Fibroblast of mammary gland (primary cell): ENCODE measurements around the gene TPCN2.
A peak's percentile ranks its signal among the peaks of the same experiment; 100 is the strongest.

Experiments
- DNase-seq: peaks from one replicate; pipeline ENCODE4 v3.0.0-alpha.2; 2010; ENCODE audit warnings: low read depth
- H3K4me3 ChIP-seq: 2 replicates; pipeline ENCODE4 v1.5.1; 2011; ENCODE audit warnings: low read depth, mild to moderate bottlenecking, low read length, moderate library complexity; ENCODE audit not compliant: control insufficient read depth
- CTCF ChIP-seq: conservative IDR thresholded peaks from 2 replicates; pipeline ENCODE4 v1.5.1; 2011; ENCODE audit warnings: low read depth, low read length, inconsistent platforms; ENCODE audit not compliant: control insufficient read depth, insufficient read depth

TPCN2 gene

GRCh38 chr11:69122630-69123431, 74.1 kb downstream of the TPCN2 start:
- H3K4me3 ChIP-seq, result no peak overlapping the region
- no peak for TF ChIP-seq CTCF
- DNase-seq, result peak; percentile 31

- no peak for TF ChIP-seq CTCF
- no peak for DNase-seq
- H3K4me3 ChIP-seq, result no peak overlapping the region
Measured at GRCh38 chr11:69123593-69124545, 75.1 kb downstream of the TPCN2 start.

- H3K4me3 ChIP-seq, result no peak overlapping the region
- no peak for DNase-seq
- TF ChIP-seq CTCF, result no peak
Measured at GRCh38 chr11:69125861-69126260, 77.1 kb downstream of the TPCN2 start.

GRCh38 chr11:69126286-69126685, 77.6 kb downstream of the TPCN2 start:
- H3K4me3 ChIP-seq, result no peak overlapping the region
- DNase-seq, result no peak
- TF ChIP-seq CTCF, result no peak

- TF ChIP-seq CTCF, result no peak
- no peak overlapping the region for H3K4me3 ChIP-seq
- no peak for DNase-seq
Measured at GRCh38 chr11:69127081-69127850, 78.5 kb downstream of the TPCN2 start.

GRCh38 chr11:69127884-69128283, 79.2 kb downstream of the TPCN2 start:
- TF ChIP-seq CTCF, result no peak
- DNase-seq, result no peak
- H3K4me3 ChIP-seq, result no peak overlapping the region
